Measurements from ENCODE around the gene MRPL20. TPM values are rescaled to one million over a fixed set of nuclear protein-coding genes. Genes with fewer than 3 reads are reported as not detected.

MRPL20 gene
- total and polyA plus RNA-seq, 9 of the 15 experiments (the other 6 are each of a cell fraction or from before 2014, with no cell fraction given), result 180 to 671 (median 229) TPM

- TF ChIP-seq CTCF (IDR thresholded peaks at IDR 0.05 in 2 of 3, conservative IDR thresholded peaks at IDR 0.05 in 1 of 3; ENCODE audit: insufficient read depth in 2 of 3, low read depth in 1 of 3, low read length in 3 of 3) (peak; percentile 83 to 97 (median 94)), TGIF2 (CRISPR knock-in tag; IDR thresholded peaks at IDR 0.05) (0 out of 2 replicates have a peak, but pooled peaks have one; percentile 25), ZBTB33 (CRISPR knock-in tag; IDR thresholded peaks at IDR 0.05) (peak; percentile 76), ZNF76 (CRISPR knock-in tag; IDR thresholded peaks at IDR 0.05; ENCODE audit: borderline replicate concordance) (no peak), XRCC5 (IDR thresholded peaks at IDR 0.05; ENCODE audit: low read depth, low read length) (peak; percentile 87; the same call in 1 of the 2 replicates), ZNF740 (CRISPR knock-in tag; IDR thresholded peaks at IDR 0.05) (peak; percentile 83), ZNF740 (tag; IDR thresholded peaks at IDR 0.05) (no peak; a peak in 1 of 4 replicates), PATZ1 (CRISPR knock-in tag; IDR thresholded peaks at IDR 0.05; ENCODE audit: borderline replicate concordance) (no peak), CC2D1A (IDR thresholded peaks at IDR 0.05) (no peak), SUPT5H (IDR thresholded peaks at IDR 0.05) (peak; percentile 26; the same call in 1 of the 2 replicates), JUND (IDR thresholded peaks at IDR 0.05; ENCODE audit: borderline replicate concordance, low read depth, low read length) (peak; percentile 11; the same call in 1 of the 2 replicates), JUND (tag; IDR thresholded peaks at IDR 0.05; ENCODE audit: borderline replicate concordance, low read depth, low read length) (no peak)
- TF ChIP-seq, protein P1, sequence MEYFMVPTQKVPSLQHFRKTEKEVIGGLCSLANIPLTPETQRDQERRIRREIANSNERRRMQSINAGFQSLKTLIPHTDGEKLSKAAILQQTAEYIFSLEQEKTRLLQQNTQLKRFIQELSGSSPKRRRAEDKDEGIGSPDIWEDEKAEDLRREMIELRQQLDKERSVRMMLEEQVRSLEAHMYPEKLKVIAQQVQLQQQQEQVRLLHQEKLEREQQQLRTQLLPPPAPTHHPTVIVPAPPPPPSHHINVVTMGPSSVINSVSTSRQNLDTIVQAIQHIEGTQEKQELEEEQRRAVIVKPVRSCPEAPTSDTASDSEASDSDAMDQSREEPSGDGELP (CRISPR knock-in tag; IDR thresholded peaks at IDR 0.05; ENCODE audit: borderline replicate concordance), result peak; percentile 74; the same call in 1 of the 2 replicates
- TF ChIP-seq, protein P2, sequence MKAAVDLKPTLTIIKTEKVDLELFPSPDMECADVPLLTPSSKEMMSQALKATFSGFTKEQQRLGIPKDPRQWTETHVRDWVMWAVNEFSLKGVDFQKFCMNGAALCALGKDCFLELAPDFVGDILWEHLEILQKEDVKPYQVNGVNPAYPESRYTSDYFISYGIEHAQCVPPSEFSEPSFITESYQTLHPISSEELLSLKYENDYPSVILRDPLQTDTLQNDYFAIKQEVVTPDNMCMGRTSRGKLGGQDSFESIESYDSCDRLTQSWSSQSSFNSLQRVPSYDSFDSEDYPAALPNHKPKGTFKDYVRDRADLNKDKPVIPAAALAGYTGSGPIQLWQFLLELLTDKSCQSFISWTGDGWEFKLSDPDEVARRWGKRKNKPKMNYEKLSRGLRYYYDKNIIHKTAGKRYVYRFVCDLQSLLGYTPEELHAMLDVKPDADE (conservative IDR thresholded peaks at IDR 0.05; ENCODE audit: control insufficient read depth, low read depth, low read length), result 0 out of 2 replicates have a peak, but pooled peaks have one; percentile 48
Measured at GRCh38 chr1:1371746-1372711, 35.1 kb downstream of the MRPL20 start (continued).
